ENCODE results near the gene EARS2.

- TF ChIP-seq, protein P1, sequence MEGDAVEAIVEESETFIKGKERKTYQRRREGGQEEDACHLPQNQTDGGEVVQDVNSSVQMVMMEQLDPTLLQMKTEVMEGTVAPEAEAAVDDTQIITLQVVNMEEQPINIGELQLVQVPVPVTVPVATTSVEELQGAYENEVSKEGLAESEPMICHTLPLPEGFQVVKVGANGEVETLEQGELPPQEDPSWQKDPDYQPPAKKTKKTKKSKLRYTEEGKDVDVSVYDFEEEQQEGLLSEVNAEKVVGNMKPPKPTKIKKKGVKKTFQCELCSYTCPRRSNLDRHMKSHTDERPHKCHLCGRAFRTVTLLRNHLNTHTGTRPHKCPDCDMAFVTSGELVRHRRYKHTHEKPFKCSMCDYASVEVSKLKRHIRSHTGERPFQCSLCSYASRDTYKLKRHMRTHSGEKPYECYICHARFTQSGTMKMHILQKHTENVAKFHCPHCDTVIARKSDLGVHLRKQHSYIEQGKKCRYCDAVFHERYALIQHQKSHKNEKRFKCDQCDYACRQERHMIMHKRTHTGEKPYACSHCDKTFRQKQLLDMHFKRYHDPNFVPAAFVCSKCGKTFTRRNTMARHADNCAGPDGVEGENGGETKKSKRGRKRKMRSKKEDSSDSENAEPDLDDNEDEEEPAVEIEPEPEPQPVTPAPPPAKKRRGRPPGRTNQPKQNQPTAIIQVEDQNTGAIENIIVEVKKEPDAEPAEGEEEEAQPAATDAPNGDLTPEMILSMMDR (optimal IDR thresholded peaks at IDR 0.05 in 1 of 3, IDR thresholded peaks at IDR 0.05 in 1 of 3, conservative IDR thresholded peaks at IDR 0.05 in 1 of 3; ENCODE audit: extremely low read depth in 1 of 3, insufficient read depth in 2 of 3, low read length in 3 of 3): no peak
- no peak for TF ChIP-seq EZH2 (IDR thresholded peaks at IDR 0.05; ENCODE audit: low read length)
Measured at GRCh38 chr16:23539984-23540816, 16.9 kb downstream of the EARS2 start.
